GM21825 (cell line): ENCODE measurements around the gene STK32B.

Source experiments
- ATAC-seq: cut with Tn5 transposase; IDR thresholded peaks from one replicate; pipeline ENCODE4 v1.9.1; 2021; ENCODE audit warnings: mild to moderate bottlenecking, moderate library complexity; ENCODE audit not compliant: unreplicated experiment

Gene STK32B

GRCh38 chr4:5462254-5462835 is 411.1 kb downstream of the STK32B start:
- no peak for ATAC-seq

GRCh38 chr4:5462896-5463295 is 411.6 kb downstream of the STK32B start:
- no peak for ATAC-seq

DNA sequence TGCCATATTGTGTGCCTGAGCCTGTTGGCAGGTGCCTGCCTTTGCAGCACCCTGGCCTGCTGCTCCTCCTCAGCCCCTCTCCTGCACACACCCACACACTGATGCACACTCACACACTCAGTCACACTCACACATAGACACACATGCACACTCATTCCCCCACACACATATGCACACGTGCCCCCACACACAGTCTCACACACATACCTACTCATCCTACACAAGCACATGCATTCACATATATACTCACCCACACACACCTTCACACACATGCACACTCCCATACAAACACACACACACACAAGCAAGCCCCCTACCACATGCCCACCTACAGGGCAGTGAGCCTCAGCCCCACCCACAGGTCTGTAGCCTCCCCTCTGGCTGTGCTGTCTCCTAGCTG is 412.1 kb downstream of the STK32B start:
- no peak for ATAC-seq

DNA sequence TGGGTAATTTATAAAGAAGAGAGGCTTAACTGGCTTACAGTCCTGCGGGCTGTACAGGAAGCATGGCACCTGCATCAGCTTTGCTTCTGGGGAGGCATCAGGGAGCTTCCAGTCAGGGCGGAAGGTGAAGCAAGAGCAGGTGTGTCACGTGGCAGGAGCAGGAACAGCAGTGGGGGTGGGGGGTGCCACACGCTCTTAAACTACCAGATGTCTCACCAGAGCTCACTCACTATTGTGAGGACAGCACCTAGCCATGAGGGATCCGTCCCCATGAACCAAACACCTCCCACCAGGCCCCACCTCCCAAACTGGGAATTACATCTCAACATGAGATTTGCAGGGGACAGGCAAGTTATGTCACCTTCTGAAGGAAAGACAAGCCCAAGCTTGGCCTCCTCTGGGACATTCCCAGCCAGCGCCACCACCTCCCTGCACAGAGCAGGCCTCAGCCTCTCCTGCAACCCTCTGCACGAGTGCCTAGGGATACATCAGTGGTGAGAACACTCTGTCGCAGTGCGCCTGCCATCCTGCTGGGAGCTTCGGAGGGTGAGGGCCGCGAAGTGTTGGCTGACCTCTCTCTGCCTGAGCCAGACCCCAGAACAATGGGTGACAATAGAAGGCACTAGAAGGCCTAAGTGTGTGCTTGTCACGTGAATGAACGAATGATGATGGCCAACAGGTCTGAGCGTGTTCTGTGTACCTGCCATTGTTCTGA is 412.8 kb downstream of the STK32B start:
- ATAC-seq = no peak

DNA sequence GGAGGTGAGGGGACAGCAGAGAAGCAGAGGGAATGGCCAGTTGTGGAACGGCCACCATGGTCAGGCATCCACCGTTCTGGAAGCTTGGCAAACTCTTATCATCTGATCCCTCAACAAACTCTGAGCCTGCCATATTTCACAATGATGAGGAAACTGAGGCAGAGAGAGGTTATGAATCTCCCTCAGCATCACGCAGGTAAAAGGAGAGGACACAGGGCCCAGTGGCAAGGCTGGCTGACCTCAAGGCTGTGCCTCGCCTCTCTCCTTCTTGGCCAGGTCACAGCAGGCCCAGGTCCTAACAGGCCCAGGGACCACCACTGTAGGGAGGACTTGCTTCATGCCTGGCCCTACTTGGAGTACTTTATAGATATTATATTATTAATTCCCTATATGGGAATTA is 414.2 kb downstream of the STK32B start:
- ATAC-seq = no peak

- no peak for ATAC-seq
Observed at GRCh38 chr4:5465956-5466355, 414.7 kb downstream of the STK32B start.

DNA sequence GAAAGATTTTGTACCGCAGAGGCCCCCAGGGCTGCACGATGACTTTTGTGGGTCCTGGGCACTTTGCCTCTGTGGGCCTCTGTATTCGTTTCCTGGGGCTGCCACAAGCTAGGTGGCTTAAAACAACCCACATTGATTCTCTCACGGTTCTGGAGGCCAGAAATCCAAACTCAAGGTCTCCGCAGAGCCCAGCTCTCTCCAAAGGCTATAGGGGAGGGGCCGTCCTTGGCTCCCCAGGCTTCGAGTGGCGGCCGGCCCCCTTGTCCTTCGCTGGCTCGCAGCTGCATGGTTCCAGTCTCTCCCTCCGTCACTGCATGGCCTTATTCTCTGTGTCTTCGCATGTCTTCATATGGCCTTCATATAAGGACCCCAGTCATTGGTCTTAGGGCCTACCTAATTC is 415.8 kb downstream of the STK32B start:
- no peak for ATAC-seq

GRCh38 chr4:5469151-5469775 is 418.0 kb downstream of the STK32B start:
- no peak for ATAC-seq

DNA sequence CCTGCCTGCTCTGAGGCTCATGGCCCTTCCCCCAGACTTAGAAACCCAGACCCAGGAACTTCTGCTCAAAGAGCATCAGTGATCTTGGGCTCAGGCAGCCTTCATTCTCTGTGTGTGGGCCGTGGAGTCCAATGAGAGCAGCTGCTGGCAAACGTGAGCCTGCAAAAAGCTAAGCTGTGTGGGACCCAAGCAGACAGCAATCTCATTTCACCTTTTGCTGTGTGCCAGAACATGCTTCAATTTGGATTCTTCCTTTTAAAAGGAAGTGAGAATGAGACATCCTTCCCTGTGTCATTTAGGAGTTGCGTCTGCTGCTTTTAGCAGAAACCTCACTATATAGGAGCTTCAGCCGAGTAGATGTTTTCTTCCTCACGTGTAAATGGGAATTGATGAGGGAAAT is 418.6 kb downstream of the STK32B start:
- no peak for ATAC-seq

- no peak for ATAC-seq
Observed at GRCh38 chr4:5470318-5471198, 419.3 kb downstream of the STK32B start.

- ATAC-seq = no peak
Observed at GRCh38 chr4:5471206-5471605, 419.9 kb downstream of the STK32B start.

DNA sequence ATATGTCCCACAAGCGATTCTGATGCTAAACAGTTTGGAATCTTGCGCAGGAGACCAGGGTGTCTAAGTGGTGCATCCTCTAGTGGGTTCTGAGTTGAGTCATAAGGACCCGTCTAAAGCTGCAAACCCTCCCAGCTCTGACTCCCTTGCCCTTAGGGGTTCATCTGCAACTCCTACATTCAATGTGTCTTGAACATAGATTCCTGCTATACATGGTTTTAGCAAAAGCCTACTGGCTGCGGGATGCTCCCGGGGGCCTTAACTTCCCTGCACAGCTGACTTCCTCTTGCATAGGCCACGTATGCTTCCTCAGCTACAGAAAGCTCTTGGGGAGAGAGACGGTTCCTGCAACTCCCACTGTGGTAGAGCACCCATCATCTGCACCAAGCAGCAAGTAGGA is 420.4 kb downstream of the STK32B start:
- no peak for ATAC-seq

DNA sequence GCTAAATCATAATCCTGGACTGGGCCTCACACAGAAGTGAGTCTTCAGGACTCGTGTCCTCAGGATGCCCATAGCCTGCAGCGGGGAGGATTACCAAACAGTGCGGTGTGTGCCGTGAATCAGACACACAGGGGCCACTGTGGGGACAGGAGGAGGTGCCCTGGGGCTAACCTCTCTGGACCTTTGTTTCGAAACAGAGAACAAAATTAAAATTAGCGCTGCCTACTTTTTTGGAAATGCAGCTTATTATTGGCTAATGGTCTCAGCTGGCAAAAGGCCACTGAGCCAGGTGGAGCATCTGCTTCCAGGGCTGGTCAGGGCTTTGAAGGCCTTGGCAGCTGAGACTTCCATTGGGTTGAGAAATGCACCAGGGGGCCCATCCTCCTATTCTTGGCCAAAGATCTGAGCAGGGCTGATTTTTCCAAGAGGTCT is 420.9 kb downstream of the STK32B start:
- ATAC-seq = no peak

- no peak for ATAC-seq
Observed at GRCh38 chr4:5473125-5473524, 421.8 kb downstream of the STK32B start.

DNA sequence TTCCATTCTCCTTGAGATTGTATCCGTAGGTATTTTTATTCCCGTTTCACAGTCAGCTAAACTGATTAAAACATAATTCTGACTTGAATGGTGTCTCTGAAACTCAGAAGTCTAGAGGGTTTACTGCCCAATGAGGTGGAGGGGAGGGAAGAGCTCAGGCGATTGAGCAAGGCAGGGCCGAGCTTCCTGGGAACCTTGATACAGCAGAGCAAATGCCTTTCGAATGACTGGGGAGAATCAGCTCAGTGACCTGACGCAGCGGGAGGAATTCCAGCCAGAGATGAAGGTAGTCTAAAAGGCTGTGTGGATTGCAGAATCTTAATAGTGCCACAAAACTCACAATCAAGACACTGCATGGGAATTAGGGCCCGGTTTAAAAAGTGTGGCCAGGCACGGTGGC is 423.5 kb downstream of the STK32B start:
- no peak for ATAC-seq

GRCh38 chr4:5477613-5478012 is 426.3 kb downstream of the STK32B start:
- no peak for ATAC-seq

- no peak for ATAC-seq
Observed at GRCh38 chr4:5478169-5478568, 426.9 kb downstream of the STK32B start.

- ATAC-seq = no peak
Observed at GRCh38 chr4:5478697-5479096, 427.4 kb downstream of the STK32B start.

DNA sequence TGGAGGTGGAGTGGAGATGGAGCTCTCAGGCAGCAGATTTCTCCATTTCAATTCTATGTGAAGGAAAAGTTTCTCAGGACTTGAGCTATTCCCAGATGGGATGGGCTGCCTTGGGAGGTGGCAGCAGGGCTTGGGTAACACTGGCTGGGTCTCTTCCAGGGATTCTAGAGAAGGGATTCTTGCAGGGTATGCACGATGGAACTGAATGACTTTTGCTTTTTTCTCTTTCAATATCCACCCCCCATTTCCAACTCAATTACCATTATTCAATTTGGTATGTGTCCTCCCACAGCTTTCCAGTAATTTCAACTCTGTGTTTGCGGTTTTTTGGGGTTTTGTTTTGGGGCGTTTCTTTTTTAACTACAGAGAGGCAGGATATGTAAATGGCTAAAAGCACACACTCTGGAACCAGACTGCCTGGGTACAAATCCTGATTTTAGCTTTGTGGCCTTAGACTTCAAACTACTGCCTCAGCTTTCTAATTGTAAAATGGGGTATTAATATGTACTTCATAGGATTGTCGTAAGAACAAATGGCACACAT is 428.3 kb downstream of the STK32B start:
- ATAC-seq = no peak

DNA sequence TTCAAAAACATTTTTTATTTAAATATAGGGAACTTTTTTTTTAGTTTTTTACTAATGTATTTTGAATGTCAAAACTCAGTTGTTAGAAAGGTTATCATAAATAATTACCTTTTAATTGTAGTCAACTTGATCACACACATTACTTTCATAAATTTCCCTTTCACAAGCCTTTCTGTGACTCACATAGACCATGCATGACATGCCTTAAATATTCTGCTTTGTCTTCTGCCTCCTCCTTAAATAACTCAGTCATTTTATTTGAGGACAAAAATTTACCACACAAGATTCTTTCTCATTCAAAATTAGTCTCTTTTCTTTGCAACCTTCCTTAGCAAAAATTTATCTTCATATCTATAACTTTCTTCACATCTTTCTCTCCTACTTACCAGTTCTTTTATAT is 437.1 kb downstream of the STK32B start:
- ATAC-seq = no peak

DNA sequence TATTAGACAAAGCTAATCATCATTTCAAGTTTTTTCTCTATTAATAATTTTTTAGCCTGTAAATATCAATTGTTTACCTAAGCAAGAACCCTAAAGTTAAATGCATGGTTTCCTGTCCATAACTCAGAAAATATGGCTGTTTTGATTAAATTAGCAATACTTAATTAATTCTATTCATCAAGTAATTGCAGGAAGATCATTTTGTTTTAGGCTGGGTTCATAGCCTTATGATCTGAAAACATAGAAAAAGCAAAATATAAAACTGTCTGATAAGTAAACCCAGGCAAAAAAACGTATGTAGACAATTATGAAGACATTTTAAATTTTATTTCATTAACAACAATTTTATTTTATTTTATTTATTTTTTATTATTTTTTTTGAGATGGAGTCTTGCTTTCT is 438.0 kb downstream of the STK32B start:
- ATAC-seq = no peak
